ENCODE measurements around the gene TGFA.

TGFA gene

DNA sequence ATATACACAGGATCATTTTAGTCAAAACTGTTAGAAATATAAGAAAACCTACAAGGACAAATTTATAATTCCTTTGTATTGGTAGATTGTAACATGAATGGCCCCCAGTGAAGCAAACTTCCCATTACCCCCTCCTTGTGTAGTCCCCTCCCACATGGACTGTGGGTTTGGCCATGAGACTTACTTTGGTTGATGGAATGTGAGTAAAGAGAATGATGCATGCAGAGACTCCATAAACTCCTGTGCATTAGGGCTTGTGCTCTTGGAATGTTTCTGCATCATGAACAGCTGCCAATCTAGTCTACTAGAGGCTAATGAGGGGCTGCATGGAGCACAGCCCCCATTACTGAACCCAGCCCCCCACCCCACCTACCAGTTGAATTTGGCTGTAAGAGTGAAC is 8.3 kb upstream of the TGFA start:
- TF ChIP-seq, protein P1, sequence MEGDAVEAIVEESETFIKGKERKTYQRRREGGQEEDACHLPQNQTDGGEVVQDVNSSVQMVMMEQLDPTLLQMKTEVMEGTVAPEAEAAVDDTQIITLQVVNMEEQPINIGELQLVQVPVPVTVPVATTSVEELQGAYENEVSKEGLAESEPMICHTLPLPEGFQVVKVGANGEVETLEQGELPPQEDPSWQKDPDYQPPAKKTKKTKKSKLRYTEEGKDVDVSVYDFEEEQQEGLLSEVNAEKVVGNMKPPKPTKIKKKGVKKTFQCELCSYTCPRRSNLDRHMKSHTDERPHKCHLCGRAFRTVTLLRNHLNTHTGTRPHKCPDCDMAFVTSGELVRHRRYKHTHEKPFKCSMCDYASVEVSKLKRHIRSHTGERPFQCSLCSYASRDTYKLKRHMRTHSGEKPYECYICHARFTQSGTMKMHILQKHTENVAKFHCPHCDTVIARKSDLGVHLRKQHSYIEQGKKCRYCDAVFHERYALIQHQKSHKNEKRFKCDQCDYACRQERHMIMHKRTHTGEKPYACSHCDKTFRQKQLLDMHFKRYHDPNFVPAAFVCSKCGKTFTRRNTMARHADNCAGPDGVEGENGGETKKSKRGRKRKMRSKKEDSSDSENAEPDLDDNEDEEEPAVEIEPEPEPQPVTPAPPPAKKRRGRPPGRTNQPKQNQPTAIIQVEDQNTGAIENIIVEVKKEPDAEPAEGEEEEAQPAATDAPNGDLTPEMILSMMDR (IDR thresholded peaks at IDR 0.05; ENCODE audit: low read depth, low read length) = no peak
- no peak overlapping the region for H3K4me3 ChIP-seq (ENCODE audit: low read depth, low read length)

DNA sequence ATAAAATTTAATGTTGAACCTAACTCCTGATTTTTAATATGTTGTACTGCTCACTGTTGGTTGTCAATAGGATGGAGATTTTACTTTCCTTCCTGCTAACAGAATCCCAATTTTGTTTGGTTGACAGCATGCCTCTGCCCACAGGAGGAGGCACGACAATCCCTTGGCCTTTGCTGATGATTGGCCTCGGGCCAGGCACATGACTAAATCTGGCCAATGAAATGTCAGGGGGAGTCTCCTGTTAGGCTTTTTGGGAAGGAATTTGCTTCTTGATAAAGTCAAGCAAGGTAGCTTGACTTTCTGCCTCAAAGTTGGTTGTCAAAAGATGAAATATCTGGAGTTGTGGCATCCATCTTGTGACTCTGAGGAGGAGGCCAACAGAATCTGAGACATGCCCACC is 6.8 kb upstream of the TGFA start:
- TF ChIP-seq, protein P1 (IDR thresholded peaks at IDR 0.05; ENCODE audit: low read depth, low read length) = no peak
- no peak overlapping the region for H3K4me3 ChIP-seq (ENCODE audit: low read depth, low read length)

DNA sequence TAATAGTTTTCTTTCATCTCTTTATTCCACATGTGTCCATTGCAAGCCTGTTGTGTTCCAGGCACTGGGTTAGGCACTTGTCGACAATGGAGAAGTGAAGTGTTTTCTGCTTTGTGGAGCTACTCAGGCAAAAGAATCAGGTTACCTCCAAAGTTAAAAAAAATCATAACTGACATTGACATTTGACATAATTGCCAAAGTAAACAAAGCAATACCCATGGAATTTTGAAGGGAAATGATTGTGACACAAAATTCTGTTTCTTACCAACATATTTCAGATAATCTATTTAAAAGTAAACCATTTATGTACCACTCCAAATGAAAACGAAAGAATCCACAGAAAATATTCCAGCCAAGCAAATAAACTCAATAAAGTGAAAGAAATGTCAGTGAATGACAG is 6.4 kb upstream of the TGFA start:
- TF ChIP-seq, protein P1 (IDR thresholded peaks at IDR 0.05; ENCODE audit: low read depth, low read length) = no peak
- no peak overlapping the region for H3K4me3 ChIP-seq (ENCODE audit: low read depth, low read length)

DNA sequence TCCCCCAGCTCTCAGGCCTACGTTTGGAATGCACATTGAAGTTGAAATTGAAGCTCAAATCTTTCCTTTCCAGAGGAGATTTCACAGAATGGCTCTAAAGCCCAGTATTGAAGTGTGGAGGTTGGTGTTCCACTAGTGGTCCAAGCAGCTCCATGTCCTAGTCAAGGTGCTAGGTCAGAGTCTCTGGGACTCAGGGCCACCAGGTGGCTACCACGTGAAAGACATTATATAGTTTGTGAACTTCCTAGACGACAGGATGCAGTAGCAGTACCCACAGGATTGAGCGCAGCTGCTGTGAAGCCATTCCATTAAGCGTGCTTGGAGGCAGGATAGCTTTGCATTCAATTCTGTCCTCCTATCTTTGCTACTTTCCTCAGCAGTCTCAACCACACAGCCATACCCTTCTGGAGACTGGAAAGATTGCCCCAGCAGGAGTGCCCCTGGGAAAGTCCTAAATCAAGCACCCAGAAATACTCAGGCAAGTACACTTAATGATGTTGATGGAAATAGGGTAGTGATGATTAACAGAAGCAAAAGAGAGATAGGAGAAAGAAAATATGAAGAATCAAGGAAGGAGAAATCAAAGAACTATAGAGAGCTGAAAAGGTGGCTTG is 4.7 kb upstream of the TGFA start:
- TF ChIP-seq, protein P1 (IDR thresholded peaks at IDR 0.05; ENCODE audit: low read depth, low read length) = no peak
- H3K4me3 ChIP-seq (ENCODE audit: low read depth, low read length) = no peak overlapping the region

DNA sequence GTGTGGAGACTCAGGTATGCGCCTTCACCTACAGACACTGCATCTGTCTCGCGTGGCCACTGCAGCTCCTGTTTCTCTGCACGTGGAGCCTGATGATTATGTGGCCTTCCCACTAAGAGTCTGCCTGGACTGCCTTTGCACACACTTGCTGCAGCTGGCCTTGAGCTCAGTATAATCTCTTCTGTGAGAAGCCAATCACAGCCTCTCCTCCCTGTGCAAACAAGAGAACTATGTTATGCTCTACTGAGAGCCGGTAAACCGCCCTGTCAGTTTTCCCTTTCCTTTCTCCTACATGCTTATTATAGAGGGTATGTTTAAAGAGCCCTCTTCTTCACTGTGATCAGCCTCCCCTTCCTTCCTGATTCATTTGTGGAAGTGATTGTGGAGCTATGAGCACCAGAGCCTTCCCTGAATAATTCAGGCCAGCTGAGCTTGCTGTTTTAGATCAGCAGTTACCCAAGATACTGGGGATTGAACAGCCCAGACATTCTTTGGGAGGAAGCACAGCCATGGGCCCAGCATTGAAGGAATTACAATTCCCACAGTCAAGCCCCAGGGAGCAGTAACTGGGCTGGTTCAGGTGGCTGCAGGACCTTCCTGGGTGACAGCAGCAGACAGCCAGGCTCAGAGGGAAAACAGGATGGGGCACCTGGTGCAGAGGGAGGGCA is 3.7 kb upstream of the TGFA start:
- H3K4me3 ChIP-seq (ENCODE audit: low read depth, low read length) = no peak overlapping the region
- TF ChIP-seq, protein P1 (IDR thresholded peaks at IDR 0.05; ENCODE audit: low read depth, low read length) = no peak

DNA sequence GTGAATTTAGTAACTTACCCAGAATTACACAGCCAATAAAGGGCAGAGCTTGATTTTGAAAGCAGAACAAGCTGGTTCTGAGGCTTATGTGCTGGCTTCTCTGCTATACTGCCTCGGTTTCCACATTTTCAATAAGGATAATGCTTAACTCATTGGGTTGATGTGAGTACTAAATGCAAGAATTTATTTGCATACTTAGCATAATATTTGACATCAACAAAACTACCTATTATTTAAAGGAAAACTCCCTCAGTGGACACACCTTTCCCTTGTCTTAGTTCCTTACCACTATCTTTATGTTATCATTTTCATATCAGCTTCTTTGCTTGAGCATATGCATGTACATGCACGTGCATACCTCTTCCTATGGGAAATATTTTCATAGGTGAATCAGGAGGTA is 3.0 kb upstream of the TGFA start:
- TF ChIP-seq, protein P1 (IDR thresholded peaks at IDR 0.05; ENCODE audit: low read depth, low read length) = no peak
- H3K4me3 ChIP-seq (ENCODE audit: low read depth, low read length) = no peak overlapping the region

DNA sequence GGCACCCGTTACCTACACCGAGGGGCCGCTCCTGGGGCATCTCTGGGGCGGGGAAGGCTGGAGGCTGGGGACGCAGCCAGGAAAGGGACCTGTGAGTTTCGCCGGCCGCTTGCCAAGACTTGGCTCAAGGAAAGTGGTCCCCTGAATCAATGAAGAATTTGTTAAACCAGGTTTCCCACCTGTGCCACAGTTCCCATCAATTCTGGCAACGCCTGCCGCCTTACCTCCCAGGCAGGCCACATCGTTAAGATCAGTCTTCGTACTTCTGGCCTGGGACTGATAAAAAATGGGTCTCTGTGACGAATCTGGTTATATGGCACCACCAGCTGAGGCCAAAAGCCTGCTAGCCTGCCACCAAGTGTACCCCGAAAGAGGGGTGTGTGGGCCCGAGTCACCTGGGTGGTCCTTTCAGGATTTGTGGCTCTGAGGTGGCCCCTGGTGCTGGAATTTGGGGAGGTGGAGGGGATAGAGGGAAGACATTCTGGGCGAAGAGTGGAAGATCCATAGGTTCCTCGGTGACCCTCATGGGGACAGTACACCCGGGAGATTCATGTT is 789 bp upstream of the TGFA start:
- TF ChIP-seq, protein P1 (IDR thresholded peaks at IDR 0.05; ENCODE audit: low read depth, low read length) = no peak
- H3K4me3 ChIP-seq (ENCODE audit: low read depth, low read length) = peak overlapping the region; percentile 44
